Adipose tissue (tissue), 3 donors: ENCODE measurements around the gene CHAF1A. TPM values are rescaled to one million over a fixed set of nuclear protein-coding genes. Genes with fewer than 3 reads are reported as not detected.

Source experiments
- H3K27ac ChIP-seq: one replicate; pipeline ENCODE4 v1.5.1; 2013; ENCODE audit warnings: low read depth, low read length
- WGBS, 3 donors: extraction: QIAGEN DNeasy Blood & Tissue Kit; methylation state at CpG; one replicate each; pipeline ENCODE4 v1.1.7; 2013; 5-methylcytosine and 5-hydroxymethylcytosine counted together
- polyA plus RNA-seq, 3 donors: library from polyadenylated mRNA; stranded (reverse); fragments of 200-250 nt; gene quantifications; one replicate each; pipeline ENCODE4 v1.2.3, GENCODE V29; 2013
- donor health status: healthy with polysubstance abuse.
- donor health status: Bipolar disorder and iron deficiency.
- donor health status: healthy.

Gene CHAF1A, protein sequence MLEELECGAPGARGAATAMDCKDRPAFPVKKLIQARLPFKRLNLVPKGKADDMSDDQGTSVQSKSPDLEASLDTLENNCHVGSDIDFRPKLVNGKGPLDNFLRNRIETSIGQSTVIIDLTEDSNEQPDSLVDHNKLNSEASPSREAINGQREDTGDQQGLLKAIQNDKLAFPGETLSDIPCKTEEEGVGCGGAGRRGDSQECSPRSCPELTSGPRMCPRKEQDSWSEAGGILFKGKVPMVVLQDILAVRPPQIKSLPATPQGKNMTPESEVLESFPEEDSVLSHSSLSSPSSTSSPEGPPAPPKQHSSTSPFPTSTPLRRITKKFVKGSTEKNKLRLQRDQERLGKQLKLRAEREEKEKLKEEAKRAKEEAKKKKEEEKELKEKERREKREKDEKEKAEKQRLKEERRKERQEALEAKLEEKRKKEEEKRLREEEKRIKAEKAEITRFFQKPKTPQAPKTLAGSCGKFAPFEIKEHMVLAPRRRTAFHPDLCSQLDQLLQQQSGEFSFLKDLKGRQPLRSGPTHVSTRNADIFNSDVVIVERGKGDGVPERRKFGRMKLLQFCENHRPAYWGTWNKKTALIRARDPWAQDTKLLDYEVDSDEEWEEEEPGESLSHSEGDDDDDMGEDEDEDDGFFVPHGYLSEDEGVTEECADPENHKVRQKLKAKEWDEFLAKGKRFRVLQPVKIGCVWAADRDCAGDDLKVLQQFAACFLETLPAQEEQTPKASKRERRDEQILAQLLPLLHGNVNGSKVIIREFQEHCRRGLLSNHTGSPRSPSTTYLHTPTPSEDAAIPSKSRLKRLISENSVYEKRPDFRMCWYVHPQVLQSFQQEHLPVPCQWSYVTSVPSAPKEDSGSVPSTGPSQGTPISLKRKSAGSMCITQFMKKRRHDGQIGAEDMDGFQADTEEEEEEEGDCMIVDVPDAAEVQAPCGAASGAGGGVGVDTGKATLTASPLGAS
- 1 to 10 TPM; 3.0 to 7.9 (median 7.4) TPM for polyA plus RNA-seq

DNA sequence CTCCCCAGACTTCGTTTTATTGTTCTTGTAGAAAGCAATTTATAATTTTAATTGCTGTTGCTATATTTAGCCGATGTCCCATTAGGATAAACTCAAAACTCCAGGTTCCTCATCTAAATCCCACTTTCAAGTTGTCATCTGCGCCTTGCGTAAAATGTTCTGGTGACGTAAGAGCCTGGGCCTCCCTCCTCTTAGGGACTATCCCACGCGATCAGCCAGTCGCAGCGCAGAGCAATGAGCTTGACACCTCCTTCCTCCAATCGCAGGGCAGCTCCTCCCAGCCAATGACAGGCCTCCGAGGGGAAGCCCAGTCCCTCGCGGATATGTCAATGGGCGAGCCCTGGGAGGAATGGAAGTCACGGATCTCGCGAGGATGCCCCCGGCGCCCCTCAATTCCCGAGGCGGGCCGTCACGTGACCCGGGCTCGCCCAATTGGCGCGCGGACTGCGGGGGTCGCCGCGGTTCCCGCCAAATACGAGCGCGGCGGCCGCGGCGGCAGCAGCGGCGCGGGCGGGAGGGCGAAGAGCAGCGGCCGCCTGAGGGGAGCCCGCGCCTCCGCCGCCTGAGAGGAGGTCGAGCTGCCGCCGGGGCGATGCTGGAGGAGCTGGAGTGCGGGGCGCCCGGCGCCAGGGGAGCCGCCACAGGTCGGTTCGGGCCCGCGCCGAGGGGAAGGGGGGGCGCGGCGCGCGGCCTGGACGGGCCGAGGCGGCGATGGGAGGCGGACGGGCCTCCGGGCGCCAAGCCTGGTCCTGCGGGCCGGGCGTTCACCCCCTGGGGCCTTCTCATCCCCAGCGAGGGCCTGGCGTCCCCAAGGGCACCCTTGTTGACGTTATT is at the start of gene CHAF1A:
Gene CHAF1A (plus strand): TSS at position 470 of the 834 bp plus-strand sequence. CDS start 123 bp downstream, at position 593.
- WGBS, 3 donors, result 0 to 1% (median 1%) methylated on average over 55 to 84 of the region's 84 CpGs
- no peak within 1 kb of the TSS for H3K27ac ChIP-seq

DNA sequence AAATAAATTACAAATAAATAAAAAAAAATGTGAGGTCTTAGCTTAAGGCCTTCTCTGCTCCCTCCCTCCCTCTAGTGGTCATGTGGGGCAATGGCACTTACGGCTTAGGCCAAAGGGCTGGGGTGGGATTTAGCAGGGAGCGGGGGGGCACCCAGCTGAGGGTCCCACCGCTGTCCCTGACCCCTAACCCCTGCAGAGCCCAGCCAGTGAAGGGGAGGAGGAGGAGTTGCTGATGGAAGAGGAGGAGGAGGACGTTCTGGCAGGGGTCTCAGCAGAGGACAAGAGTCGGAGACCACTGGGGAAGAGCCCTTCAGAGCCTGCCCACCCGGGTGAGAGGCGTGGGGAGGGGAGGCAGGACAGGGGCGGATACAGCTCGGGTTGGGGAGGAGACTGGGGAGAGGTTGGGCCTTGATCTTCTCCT is 49.7 kb upstream of the CHAF1A start:
- no peak overlapping the region for H3K27ac ChIP-seq
- 24 to 34% (median 30%) methylated on average over 9 of the region's 9 CpGs for WGBS, 3 donors

DNA sequence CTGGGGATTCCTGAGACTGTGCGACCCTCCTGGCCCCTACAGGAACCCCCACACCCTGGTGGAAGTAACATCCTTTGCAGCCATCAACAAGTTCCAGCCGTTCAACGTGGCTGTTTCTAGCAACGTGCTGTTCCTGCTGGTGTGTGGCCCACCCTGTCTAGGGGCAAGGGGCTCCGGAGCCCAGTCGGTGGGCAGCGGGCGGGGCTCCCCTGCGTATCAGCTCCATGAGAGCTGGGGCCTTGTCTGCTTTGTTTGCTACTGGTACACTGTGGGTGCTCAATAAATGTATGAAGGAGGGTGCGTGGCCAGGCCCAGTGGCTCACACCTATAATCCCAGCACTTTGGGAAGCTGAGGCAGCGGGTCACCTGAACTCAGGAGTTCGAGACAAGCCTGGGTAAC is 48.2 kb upstream of the CHAF1A start:
- WGBS, 3 donors, result 83 to 90% (median 89%) methylated on average over 12 of the region's 12 CpGs
- H3K27ac ChIP-seq, result no peak overlapping the region

DNA sequence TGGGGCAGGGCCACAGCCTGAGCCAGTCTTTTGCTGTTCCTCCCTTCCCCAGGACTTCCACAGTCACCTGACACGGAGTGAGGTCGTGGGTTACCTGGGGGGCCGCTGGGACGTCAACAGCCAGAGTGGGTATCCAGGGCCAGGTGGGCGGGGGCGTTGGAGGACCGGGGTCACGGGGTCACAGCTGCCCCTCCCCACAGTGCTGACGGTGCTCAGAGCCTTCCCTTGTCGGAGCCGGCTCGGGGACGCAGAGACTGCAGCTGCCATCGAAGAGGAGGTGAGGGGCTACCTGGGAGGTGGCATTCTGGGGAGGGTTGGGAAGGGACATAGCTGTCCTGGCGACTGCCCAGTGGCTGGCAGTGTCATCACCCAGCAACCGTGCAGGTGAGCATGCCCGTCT is 47.5 kb upstream of the CHAF1A start:
- H3K27ac ChIP-seq, result no peak overlapping the region
- WGBS, 3 donors, result 82 to 85% (median 82%) methylated on average over 17 of the region's 17 CpGs

DNA sequence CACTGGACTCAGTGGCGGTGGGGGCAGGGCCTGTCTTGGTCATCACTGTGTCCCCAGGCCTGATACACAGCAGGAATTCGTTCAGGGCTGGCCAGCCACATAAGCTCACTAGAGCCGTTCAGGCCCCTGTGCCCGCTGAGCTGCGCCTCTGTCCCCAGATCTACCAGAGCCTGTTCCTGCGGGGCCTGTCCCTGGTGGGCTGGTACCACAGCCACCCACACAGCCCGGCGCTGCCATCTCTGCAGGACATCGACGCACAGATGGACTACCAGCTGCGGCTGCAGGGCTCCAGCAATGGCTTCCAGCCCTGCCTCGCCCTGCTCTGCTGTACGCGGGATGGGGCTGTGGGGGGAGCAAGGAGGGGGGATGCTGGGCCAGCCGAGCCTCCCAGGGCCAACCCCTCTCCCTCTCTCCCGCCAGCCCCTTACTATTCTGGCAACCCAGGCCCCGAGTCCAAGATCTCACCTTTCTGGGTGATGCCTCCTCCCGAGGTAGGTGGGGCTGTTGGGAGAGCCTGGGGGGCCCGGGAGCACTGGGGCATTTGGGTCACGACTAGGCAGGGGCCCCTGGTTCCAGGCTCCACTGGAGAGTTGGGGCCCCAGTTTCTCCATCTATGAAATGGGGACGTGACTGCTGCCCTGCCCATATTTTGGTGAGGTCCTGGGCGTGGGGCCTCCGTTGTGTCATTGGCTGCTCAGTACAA is 45.2 kb upstream of the CHAF1A start:
- no peak overlapping the region for H3K27ac ChIP-seq
- 82 to 84% (median 84%) methylated on average over 22 to 23 of the region's 23 CpGs for WGBS, 3 donors

DNA sequence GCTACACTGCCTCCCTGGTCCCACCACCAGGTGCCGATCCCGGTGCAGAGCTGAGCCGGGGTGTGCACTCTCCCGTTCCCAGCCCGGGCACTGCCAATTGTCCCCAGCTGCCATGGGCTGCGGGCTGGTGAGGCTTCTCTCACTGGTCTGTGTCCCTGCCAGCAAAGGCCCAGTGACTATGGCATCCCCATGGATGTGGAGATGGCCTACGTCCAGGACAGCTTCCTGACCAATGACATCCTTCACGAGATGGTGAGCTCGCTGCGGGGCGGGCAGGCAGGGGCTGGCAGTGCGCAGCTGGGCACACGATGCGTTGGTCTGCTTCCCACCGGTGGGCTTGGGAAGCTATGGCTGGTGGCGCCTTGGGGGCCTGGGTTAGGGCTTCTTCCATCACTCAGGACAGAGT is 44.5 kb upstream of the CHAF1A start:
- no peak overlapping the region for H3K27ac ChIP-seq
- 89 to 94% (median 92%) methylated on average over 16 of the region's 16 CpGs for WGBS, 3 donors

DNA sequence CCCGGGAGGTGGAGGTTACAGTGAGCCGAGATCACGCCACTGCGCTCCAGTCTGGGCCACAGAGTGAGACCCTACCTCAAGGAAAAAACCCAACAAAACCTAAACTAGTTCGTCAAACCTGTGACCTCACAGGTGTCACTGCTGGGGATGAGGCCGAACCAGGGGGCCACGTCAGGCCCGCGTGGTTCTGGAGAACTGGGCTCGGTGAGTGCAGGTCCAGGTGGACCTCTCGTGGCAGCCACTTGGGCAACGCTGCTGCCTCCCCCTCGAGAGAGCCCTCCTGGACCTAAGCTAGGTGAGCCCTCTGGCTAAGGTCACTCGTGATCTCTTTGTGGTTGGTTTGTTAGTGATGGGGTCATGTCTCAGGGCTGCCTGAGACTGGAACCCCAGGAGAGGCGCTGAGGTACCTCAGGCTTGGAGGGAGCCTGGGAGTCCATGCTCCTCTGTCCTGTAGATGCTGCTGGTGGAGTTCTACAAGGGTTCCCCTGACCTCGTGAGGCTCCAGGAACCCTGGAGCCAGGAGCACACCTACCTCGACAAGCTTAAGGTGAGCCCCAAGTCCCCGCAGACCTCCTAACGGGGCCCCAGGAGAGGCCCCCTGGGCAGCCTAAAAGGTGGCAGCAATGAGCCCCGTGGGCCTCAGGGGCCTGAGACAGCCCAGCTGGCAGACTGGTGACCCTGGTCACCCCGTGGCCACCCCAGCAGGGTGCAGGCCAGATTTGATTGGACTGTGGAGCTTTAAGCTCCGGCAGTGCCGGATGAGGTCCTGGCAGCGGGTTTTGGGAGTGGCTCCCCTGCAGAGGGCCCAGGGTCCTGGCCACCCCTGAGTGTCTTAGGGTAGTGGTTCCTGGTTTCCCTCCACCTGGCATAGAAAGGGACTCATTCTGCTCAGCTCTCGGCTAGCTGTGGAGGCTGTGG is 43.5 kb upstream of the CHAF1A start:
- no peak overlapping the region for H3K27ac ChIP-seq
- 87 to 90% (median 90%) methylated on average over 25 of the region's 25 CpGs for WGBS, 3 donors

DNA sequence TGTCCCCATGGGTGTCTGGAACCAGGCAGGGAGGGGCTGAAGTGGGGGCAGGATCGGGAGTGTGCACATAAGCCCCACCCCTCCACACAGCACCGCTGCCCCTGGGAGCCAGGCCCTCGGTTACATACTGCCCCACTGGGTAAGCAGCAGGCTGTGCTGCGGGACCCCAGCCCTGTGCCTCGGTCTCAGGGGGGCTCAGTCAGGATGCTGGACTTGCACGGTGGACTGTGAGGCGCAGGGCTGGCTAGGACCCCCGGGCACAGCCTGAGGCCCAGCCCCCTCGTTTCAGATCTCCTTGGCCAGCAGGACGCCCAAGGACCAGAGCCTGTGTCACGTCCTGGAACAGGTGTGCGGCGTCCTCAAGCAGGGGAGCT is 42.8 kb upstream of the CHAF1A start:
- 80 to 87% (median 82%) methylated on average over 13 of the region's 13 CpGs for WGBS, 3 donors
- H3K27ac ChIP-seq, result no peak overlapping the region

DNA sequence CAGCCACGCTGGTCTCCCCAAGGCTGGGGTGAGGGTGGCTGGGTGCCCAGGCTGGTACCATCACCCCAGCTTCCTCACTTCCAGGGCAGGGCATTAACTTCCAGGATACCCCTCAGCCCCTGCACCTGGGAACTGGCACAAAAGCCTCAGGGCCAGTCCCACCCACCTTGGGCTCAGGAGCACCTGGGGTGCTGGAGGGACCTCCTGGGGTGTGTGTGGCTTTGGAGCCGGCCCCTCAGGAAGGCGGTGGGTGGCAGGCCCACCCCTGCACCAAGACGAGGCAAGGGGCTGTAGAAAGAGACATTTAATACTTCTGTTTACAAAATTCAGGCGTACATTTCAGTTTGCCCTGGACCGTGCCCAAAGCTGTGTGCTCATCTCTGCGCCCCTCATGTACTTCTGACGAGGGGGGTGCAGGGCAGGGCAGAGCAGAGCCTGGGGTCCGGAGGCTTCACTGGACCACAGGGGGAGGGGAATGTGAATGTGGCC is 42.3 kb upstream of the CHAF1A start:
- H3K27ac ChIP-seq, result no peak overlapping the region
- WGBS, 3 donors, result 78 to 89% (median 83%) methylated on average over 9 of the region's 9 CpGs

DNA sequence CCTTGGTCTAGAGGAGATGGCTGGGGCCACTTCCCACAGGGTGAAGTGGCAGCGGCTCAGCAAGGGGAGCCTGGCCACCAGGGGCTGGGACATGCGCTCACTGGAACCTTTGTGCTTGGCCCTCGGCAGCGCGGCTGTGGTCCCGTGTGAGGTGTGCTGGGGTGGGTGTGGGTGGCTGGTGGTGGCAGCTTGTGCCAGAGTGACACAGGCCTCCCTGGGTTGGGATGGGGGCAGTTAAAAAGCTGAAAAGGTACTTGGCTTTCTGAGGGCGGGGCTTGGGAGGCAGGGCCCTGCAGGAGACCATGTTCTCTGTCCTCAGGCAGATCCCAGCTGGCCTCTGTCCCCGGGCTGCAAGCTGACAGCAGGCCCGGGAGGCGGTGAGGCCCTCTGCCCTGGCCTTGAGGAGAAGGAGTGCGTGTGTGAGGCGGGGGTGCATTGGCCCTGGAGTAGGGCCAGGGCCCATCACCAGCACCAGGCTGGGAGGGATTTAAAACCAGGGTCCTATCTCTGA is 41.7 kb upstream of the CHAF1A start:
- 70 to 83% (median 82%) methylated on average over 12 of the region's 12 CpGs for WGBS, 3 donors
- H3K27ac ChIP-seq, result no peak overlapping the region

DNA sequence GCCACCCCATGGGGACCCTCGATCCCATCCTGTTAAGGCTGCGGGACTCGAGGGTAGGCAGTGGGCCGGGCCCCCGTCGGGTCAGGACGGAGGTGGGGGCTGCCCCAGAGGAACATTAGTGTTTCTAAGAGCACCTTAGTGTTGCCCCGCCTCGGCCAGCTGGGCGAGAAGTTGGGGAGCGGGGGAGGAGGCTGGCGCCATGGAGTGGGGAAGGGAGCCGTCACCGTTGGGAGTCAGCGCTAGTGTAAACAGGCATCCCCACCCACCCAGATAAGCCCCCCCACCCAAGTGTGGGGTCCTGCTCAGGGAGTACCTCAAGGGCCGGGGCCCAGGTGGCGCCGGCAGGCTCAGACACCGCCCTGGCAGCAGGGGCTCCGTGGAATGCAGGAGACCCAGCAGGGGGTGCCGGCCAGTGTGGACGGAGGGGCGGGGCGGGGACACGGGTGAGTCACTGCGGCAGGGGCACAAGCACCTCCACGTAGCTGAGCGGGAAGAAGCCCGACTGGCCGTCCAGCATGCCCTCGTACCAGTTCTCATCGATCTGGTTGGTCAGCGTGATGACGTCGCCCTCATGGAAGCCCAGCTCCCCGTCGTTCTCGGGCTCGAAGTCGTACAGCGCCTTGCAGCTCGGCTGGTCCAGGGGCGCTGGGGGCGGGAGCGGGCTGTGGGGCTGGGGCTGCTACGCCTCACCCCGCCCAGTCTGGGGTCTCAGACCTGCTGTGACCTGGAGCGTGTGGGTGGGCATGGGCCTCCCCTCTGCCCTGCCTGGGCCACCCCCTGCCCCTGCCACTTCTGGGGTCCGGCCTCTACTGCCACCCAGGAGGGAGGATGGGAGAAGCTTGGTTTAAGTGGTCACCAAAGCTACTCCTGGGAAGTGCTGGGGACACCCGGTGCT is 41.0 kb upstream of the CHAF1A start:
- 86 to 91% (median 89%) methylated on average over 50 of the region's 50 CpGs for WGBS, 3 donors
- H3K27ac ChIP-seq, result no peak overlapping the region

DNA sequence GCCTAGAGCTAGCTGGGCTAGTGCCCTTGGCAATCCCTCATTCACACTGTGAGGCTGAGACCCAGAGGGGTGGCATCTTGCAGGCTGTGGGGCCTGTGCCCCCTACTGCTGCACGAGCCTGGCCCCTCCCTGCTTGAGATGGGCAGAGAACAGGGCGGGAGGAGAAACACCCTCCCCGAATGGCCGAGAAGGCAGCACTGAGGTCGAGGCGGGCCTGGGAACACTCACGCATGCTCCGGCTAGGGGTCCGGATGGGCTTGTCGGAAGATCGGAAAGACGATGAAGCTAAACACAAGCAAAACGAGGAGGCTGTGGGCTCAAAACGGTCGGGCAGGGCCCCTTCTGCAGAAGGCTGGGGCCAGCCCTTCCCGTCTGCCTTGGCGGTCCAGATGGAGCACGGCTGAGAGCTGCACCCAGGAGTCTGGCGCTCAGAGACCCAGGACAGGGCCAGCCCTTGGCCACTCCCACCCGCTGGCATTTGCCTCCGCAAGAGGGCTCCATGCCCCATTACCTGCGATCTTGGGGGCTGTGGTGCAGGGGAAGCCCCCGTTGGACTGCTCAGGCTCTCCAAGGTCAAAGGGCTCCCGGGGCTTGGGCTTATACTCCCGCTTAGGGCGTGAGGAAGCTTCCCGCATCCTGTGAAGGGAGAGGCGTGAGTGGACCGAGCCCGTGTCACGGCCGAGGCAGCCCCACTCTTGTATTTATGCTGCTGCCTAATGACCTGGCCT is 40.2 kb upstream of the CHAF1A start:
- 86 to 88% (median 87%) methylated on average over 31 to 32 of the region's 32 CpGs for WGBS, 3 donors
- H3K27ac ChIP-seq, result no peak overlapping the region

DNA sequence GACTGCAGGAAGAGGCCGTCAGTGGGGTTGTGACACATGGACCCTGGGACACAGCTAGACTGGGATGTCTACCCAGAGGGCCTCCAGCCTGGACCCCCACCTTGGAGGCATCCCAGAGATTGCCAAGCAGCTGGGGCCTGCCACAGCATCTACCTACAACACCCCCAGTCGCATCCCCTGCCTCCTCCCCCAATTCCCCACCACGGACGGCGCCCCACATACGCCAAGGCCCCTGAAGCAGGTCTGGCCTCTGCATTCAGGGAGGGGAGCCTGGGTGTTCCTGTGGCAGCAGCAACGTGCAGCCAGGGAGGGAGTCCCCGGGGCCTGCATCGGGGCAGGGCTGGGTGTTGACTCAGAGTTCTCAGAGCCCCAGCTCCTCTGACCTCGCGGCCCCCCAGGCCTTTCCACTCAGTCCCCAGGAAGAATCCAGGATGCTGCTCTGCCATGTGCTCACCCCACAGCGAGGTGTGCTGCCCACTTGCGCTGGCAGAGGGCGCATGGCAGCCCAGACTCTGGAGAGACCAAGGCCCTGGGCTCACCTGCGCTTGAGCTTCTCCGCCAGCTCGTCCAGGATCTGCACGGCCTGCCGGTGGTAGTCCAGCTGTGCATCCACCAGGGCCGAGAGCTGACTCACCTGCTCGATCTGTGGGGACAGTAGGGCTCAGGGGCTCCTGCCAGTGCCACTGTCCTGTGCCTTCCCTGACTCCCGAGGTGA is 39.5 kb upstream of the CHAF1A start:
- WGBS, 3 donors, result 79 to 86% (median 79%) methylated on average over 18 to 22 of the region's 22 CpGs
- H3K27ac ChIP-seq, result no peak overlapping the region

DNA sequence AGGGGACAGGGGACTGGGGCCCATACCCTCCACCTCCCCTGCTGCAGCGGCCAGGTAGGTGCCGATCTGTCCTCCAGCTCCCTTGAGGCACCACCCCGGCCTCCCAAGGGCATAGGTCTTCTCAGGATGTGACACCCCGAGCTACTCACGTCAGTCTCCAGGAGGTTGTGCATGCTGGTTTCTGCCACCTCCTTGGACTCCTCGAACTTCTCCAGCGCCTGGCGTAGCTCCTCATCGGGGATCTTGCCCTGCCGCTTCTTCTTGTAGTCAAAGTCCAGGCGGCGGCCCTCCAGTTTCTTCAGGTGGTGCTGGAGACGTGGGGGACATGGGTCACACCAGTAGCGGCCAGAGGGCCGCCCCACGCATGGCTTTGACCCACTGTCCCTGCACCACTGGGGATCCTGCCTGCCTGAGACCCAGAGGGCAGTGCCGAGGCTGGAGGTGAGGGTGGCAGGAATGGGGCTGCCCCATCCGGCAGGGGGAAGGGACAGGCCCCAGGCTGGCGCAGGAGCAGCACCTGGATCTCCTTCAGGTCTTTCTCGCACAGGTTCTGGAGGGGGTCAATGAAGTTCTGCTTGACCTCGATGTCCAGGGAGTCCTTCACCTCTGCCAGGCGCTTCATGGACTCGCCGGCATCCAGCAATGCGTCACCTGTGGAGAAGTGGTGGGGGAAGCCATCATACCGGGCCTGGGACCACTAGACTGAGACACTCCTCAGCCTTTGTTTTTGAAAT is 38.7 kb upstream of the CHAF1A start:
- 89 to 93% (median 90%) methylated on average over 26 of the region's 26 CpGs for WGBS, 3 donors

More for the DNA sequence above, 38.7 kb upstream of the CHAF1A start:
- no peak overlapping the region for H3K27ac ChIP-seq
